ENCODE results near the gene DSTN.

The DSTN gene

DNA sequence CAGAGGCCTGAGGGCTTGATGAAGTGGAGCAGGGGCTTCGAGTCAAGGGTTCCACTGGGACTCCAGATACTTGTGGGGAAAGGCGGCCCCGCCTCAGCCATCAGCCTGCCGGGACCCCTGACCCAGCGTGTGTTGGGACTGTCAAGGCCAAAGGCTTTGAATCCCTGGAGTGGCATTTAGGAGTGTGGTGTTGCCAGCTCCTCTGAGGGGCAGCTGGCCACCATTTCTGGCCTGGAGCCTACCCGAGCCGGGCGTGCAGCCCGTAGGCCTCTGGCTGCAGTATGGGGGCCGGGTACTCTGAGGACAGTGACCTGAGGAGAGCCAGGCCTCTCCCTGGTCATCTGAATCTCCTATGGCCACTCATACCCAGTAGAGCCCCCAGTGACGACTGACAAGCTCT, 72.1 kb downstream of the DSTN start:
- CTCF ChIA-PET, result no interaction called here
- no peaks in the 10 kb centered on the region for H3K27me3 Mint-ChIP-seq
- no peak overlapping the region for H3K4me3 Mint-ChIP-seq
- no peaks in the 10 kb centered on the region for H3K9me3 Mint-ChIP-seq
- peaks cover 3% of the 10 kb centered on the region for H3K36me3 Mint-ChIP-seq
- no peak overlapping the region for H3K27ac Mint-ChIP-seq
- DNase-seq, result no peak
- H3K4me1 Mint-ChIP-seq, result no peaks in the 10 kb centered on the region

DNA sequence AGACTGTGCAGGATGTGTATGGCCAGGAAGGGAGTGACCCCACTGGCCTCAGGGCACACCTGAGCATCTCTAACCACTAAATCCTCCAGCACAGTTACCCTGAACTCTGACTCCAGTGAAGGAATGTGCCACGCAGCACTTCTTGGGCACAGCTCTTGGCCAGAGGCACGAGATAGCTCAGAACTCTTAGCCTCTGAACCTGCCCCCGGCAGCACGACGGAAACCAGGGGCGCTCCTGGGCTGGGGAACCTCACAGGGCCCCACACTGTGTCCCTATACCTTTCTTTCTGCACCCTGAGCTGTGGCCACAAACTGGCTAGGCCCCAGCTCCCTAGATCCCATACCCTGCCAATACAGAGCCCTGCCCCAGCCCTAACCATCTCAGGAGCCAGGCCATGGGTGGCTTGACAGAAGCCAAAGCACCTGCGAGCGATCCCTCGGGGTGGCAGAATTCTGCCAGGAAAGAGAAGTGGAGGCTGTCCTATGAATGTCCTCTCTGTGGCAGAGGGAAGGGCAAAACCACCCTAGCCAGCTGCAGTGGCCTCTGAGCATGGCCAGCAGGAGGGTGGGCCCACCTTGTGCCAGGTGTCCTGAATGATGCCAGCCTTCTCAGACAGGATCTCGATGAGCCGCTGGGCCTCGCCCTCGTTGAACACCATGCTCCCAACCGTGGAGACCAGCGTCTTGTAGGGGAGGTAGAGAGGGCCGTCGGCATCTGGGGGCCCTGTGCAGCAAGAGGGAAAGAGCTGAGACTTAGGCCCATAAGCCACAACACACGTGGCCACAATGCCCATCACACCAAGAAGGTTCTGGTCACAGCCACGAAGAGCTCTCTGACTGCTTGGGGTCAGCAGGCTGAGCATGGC, 72.8 kb downstream of the DSTN start:
- no peaks in the 10 kb centered on the region for H3K9me3 Mint-ChIP-seq
- no peak overlapping the region for H3K27ac Mint-ChIP-seq
- H3K4me3 Mint-ChIP-seq, result no peak overlapping the region
- H3K4me1 Mint-ChIP-seq, result no peaks in the 10 kb centered on the region
- CTCF ChIA-PET, result no interaction called here
- no peak for DNase-seq
- H3K27me3 Mint-ChIP-seq, result no peaks in the 10 kb centered on the region
- H3K36me3 Mint-ChIP-seq, result peaks cover 2% of the 10 kb centered on the region

DNA sequence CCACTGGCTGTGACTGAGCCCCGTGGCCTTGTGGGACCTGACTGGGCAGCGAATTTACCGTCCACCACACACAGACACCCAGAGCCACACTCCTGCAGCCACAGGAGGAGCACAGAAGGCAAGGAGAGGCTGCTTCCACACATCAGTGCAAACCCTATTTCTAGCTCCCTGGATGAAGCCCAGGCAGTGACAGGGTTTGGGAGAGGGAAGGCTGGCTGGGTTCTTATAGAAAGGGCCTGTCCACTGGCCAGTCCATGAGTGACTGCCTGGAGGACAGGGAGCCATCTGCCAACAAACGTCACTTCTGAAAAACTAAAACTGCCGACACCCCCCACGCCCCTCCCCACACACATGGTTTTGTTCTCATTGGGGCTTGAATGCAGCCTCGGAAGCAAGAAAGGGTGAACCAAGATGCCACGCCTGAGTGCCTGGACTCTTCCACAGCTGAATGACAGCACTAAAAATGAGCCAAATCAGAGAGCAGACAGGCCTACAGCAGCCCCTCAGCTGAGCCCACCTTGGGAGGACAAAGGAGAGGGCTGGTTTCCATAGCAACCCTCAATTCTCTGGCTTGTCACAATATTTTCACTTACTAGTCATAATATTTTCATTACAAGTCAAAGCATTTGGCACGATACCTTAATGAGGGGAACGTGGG, 73.8 kb downstream of the DSTN start:
- no peaks in the 10 kb centered on the region for H3K9me3 Mint-ChIP-seq
- no peak overlapping the region for H3K4me3 Mint-ChIP-seq
- no peak overlapping the region for H3K27ac Mint-ChIP-seq
- CTCF ChIA-PET, result no interaction called here
- DNase-seq, result no peak
- H3K4me1 Mint-ChIP-seq, result peaks cover 1% of the 10 kb centered on the region
- H3K36me3 Mint-ChIP-seq, result peaks cover 1% of the 10 kb centered on the region
- no peaks in the 10 kb centered on the region for H3K27me3 Mint-ChIP-seq

DNA sequence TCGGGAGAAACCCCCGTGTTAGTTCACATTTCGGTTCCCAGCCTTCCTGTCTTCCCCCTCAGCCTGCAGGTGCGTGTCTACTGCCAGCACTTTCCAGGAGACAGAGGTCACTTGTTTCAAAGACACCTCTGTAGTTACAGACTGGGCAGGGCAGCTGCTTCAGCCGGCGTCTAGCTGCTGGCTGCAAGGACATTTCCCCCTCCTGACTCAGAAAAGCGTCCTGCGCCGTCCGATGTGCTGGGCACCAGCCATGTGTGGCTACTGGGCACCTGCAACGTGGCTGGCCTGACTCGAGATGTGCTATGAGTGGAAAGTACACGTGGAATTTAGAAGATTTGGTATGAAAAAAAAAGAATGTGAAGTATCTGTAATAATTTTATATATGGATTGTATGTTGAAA, 74.6 kb downstream of the DSTN start:
- H3K36me3 Mint-ChIP-seq, result peaks cover 2% of the 10 kb centered on the region
- CTCF ChIA-PET, result no interaction called here

DNA sequence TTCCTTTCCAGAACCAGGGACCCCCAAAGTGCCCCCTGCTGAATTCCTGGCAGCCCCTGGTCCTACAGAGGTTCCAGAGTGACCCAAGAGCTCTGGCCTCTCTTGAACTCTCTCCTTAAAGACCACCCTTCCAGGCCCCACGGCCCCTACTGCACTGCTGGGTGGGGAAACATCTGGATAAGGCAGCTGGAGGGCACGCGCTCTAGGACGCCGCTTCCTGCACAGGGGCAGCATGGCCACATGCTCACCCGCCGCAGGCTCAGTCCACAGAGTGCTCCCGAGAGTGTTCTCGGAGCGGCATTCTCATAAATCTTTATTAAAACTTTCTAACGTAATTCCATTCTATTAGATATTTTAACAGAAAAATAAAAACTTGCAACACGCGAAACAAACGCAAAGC, 75.1 kb downstream of the DSTN start:
- Mint-ChIP-seq H3K36me3 (peaks cover 2% of the 10 kb centered on the region), H3K4me1 (peaks cover 11% of the 10 kb centered on the region), H3K9me3 (no peaks in the 10 kb centered on the region), H3K27me3 (no peaks in the 10 kb centered on the region), H3K27ac (no peak overlapping the region), H3K4me3 (no peak overlapping the region)
- no peak for DNase-seq
- CTCF ChIA-PET, result no interaction called here

More for the DNA sequence above, 74.6 kb downstream of the DSTN start:
- H3K27ac Mint-ChIP-seq, result no peak overlapping the region
- H3K9me3 Mint-ChIP-seq, result no peaks in the 10 kb centered on the region
- H3K4me3 Mint-ChIP-seq, result no peak overlapping the region
- DNase-seq, result no peak
- no peaks in the 10 kb centered on the region for H3K27me3 Mint-ChIP-seq
- H3K4me1 Mint-ChIP-seq, result peaks cover 7% of the 10 kb centered on the region

DNA sequence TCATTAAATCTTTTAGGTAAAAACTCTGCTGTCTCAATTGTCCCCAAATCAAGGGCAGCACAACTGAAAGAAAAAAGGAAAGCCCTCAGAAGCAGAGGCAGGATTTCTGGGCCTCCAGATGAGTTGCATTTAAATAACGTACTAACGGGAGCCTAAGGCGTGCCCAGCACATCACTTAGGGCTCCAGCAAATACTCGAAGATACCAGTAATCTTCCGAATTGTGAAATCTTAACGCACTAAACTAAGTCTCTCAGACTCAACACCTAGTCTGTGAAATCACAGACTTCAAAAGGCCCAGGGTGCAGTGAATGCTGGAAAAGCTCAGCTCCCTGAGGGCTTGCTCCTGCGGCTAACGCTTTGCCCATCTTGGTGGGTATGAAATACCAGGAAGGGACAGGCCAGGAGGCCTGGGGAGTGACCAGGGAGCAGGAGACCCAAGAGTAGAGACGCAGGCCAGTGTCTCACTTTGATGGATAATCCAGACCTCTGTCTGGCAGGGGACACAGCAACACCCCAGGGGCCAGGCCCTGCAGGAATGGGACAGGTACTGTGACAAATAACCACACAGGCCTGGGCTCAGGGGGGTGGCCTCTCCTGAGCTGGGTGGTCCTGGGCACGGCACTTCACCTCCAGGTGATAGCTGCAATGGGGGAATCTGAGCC, 75.8 kb downstream of the DSTN start:
- H3K4me3 Mint-ChIP-seq, result no peak overlapping the region
- no peaks in the 10 kb centered on the region for H3K27me3 Mint-ChIP-seq
- no peak for DNase-seq
- H3K27ac Mint-ChIP-seq, result peak overlapping the region; percentile 25
- peaks cover 11% of the 10 kb centered on the region for H3K4me1 Mint-ChIP-seq
- H3K36me3 Mint-ChIP-seq, result peaks cover 2% of the 10 kb centered on the region
- H3K9me3 Mint-ChIP-seq, result no peaks in the 10 kb centered on the region
- CTCF ChIA-PET, result interaction anchor here (0.6 kb wide), 1 partner anchor 12 kb away, joined by 3 read pairs; no protein-coding TSS in a partner anchor

DNA sequence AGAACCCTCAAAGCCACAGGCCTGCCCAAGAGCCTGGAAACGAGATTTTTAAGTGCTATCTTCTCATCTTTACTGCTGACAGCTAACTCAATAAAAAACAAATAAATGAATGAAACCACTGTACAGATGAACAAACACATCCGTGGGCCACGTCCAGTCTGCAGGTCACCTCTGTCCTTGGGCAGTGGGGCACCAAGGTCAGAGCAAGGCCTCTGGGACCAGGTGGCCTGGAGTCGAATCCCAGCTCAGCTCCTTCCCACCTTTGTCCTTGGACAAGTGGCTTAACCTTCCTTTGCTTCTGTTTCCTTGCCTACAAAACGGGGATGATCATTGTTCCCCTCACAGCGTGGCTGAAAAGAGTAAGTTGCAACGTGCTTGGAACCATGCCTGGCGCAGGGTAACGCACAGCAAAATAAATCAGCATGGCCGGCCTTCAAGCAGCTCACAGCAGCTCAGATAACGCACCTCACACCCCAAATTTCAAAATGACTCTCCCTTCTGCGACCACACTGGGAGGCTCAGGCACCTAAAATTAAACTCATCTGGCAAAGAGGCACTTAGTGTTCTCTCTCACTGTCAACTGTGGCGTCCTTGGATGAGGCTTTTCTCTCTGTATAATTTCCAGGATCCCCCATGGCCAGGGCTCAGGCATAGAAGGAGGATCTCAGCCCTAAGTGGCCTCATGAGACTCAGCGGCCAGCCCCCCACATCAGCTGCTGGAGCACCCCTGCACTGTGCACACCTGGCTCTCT, 76.5 kb downstream of the DSTN start:
- no peak for DNase-seq
- no peaks in the 10 kb centered on the region for H3K9me3 Mint-ChIP-seq

DNA sequence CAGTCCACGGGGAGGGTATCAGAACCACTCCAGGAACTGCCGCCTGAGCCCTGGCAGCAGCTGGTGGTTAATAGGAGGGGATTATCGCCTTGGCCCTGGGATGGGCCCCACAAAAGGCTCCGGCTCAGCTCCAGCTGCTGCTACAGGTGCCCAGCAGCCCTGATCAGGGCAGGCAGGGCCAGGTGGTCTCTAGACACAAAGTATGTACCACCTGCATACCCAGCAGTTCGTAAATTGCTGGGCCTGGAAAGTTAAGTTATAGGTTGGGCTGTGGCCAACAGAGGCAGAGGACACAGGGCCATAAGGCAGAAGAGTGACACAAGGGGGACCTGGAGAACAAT, 77.1 kb downstream of the DSTN start:
- Mint-ChIP-seq H3K9me3 (no peaks in the 10 kb centered on the region), H3K27ac (no peak overlapping the region), H3K4me1 (peaks cover 11% of the 10 kb centered on the region), H3K4me3 (no peak overlapping the region), H3K27me3 (no peaks in the 10 kb centered on the region), H3K36me3 (peaks cover 2% of the 10 kb centered on the region)
- CTCF ChIA-PET, result no interaction called here
- DNase-seq, result no peak

More for the DNA sequence above, 76.5 kb downstream of the DSTN start:
- CTCF ChIA-PET, result interaction anchor here (0.6 kb wide), 1 partner anchor 11 kb away, joined by 3 read pairs; no protein-coding TSS in a partner anchor
- Mint-ChIP-seq H3K4me1 (peaks cover 11% of the 10 kb centered on the region), H3K27ac (no peak overlapping the region), H3K36me3 (peaks cover 2% of the 10 kb centered on the region), H3K27me3 (no peaks in the 10 kb centered on the region), H3K4me3 (no peak overlapping the region)

DNA sequence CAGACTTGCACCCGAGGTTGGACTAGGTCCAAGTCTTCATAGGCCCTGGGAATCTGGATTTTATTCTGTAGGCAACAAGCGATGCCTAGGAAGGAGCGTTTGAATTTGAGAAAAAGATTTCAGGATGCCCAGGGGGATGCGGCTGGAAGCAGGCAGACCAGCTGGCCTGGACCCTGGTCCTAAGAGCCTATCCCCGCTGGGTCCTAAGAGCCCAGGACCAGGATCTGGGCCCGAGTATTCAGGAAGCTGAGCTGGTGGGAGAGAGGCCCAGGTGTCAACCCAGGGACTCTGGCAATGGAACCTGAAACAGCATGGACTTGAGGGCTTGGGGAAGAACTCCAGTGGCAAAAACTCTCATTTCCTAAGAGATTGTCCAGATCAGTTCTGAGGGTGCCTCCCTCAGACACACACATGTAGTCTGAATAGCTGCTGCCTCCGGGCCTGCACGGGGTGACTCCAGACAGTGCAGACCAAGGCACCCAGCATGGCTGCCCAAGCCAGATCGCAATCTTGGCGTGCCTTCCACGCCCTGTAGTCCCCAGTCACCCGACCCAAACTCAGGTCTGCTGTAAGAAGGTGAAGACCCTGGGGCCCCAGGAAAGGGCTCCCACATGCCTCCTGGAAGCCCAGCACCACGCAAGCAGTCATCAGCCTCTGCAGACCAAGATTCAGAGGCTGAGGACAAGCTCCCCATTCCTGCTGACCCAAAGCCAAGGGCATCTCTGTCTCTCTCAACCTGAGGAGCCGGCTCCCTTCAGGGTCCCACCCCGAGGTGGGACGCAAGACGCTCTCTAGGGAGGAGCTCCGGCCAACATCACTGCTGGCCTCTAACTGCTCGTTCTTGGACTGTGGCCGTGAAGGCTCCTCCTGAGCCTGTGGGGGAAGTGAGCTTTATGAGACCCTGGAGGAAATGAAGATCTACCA, 77.8 kb downstream of the DSTN start:
- Mint-ChIP-seq H3K4me3 (no peak overlapping the region), H3K27ac (no peak overlapping the region), H3K9me3 (no peaks in the 10 kb centered on the region), H3K36me3 (peaks cover 2% of the 10 kb centered on the region), H3K27me3 (no peaks in the 10 kb centered on the region), H3K4me1 (peaks cover 11% of the 10 kb centered on the region)
- CTCF ChIA-PET, result interaction anchor here (1.1 to 2.6 kb wide), 3 partner anchors 37 to 143 kb away, joined by 3 to 10 read pairs (median 4); no protein-coding TSS in a partner anchor
- DNase-seq, result no peak

DNA sequence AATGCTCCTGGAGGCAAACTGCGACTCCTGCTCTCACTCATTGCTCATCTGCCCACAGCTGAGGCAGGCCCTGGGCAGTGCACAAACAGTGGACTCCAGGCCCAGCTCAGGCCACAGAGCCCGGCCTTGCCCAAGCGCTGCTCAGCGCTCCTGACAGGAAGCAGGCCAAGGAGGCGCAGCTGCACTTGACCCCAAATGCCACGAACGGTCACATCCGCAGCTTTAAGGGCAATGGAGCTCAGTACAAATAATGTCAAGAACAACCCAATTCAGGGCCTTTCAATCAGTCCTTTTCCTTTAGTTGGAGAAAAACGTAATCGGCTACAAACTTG, 78.4 kb downstream of the DSTN start:
- Mint-ChIP-seq H3K4me1 (peaks cover 11% of the 10 kb centered on the region), H3K36me3 (peaks cover 2% of the 10 kb centered on the region), H3K27me3 (no peaks in the 10 kb centered on the region), H3K9me3 (no peaks in the 10 kb centered on the region), H3K4me3 (no peak overlapping the region), H3K27ac (no peak overlapping the region)
- no peak for DNase-seq
- CTCF ChIA-PET, result interaction anchor here (1.1 to 2.6 kb wide), 3 partner anchors 38 to 144 kb away, joined by 3 to 10 read pairs (median 4); no protein-coding TSS in a partner anchor

DNA sequence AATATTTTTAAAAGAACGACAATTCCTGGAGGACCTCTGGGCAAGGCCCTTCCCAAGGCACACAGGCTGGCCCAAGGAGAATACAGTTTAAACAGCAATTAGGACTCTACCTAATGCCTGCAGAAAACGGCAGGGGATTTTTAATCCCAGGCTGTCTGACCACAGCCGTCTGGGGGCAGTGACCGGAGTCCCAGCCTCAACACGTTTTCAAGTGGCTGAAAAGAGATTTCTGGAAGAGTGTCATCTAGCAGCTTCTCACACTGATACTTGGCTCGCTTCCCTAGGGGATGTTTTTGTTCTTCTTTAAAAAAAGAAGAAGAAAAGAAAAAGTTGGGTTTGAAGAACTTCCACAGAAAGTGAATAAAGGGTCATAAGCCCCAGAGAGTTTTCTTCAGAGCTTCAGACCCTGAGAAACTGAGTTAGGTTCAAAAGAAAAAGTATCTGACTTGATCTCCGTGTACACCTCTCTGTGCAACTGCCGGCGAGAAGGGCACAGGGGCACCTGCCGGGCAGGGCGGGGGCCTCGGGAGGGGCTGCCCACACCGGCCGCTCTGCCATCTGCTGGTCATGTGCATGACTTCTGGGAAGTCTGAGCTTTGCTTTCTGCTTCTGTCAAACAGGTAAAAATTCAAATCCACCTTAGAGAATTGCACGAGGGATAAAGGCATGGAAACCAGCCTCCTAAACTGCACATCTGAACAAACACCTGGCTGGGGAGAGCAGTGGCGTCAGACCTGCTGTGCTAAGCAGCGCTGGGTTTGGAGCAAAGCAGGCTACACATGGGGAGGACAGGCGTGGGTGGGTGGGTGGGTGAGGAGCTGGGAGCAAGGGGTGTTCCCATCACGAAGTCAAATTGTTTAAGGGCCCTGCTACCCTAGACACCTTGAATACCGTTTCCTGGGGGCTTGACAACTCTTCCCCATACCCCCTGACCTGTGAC, 79.2 kb downstream of the DSTN start:
- no peaks in the 10 kb centered on the region for H3K27me3 Mint-ChIP-seq
- H3K36me3 Mint-ChIP-seq, result peaks cover 2% of the 10 kb centered on the region
- no peak overlapping the region for H3K4me3 Mint-ChIP-seq
- no peaks in the 10 kb centered on the region for H3K9me3 Mint-ChIP-seq
- CTCF ChIA-PET, result interaction anchor here (0.7 to 2.6 kb wide), 7 partner anchors 38 to 346 kb away, joined by 3 to 10 read pairs (median 4); no protein-coding TSS in a partner anchor
- H3K4me1 Mint-ChIP-seq, result peaks cover 11% of the 10 kb centered on the region
- H3K27ac Mint-ChIP-seq, result no peak overlapping the region
- DNase-seq, result peak; percentile 55

DNA sequence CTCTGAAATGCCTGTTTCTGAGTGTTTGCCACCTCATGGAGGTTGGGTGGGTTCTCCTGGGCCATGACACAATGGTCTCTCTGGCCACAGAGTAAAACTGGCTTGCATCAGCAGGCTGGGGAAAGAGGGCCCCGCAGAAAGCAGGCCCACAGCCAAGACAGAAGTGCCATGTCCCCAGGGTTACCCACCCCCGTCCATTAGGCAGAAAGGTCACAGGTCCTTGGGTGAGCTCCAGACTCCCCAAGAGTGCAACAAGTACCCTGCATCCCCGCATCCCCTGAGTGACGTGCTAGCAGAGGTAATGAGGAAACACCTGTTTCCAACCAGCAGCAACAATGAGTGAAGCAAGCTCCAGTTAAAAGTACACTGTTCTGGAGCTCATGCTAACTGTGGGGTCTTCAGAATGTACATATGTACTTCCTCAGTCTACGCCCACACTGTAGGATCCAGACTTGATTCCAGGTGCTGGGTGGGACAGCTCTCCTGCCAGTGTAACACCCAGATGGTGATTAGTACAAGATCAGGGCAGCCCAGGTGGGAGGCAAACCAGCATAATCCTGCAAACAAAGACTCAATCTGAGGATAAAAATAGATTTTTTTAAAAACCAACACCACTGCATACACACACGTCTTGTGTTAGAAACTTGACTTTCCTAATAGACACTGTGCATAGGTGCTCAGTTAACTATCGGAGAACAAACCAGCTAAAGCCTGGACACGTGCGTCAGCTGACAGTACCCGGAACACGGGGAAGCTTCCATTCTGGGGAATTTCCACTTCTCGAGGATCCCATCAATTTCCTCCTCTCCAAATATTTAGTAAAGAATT, 80.6 kb downstream of the DSTN start:
- Mint-ChIP-seq H3K4me1 (peaks cover 11% of the 10 kb centered on the region), H3K27ac (no peak overlapping the region), H3K4me3 (no peak overlapping the region), H3K9me3 (no peaks in the 10 kb centered on the region), H3K36me3 (peaks cover 2% of the 10 kb centered on the region), H3K27me3 (no peaks in the 10 kb centered on the region)
- CTCF ChIA-PET, result interaction anchor here (1.1 to 1.9 kb wide), 3 partner anchors 23 to 346 kb away, joined by 3 to 6 read pairs (median 6); no protein-coding TSS in a partner anchor
- no peak for DNase-seq

All from activated naive CD4-positive, alpha-beta T cell treated with anti-CD3 and anti-CD28 coated beads, Interleukin-2, amount 10 ng/mL, durations not matched to agents 7 days and 5 days (primary cell).